Measurements from ENCODE around the gene JADE3. TPM values are rescaled to one million over a fixed set of nuclear protein-coding genes. Genes with fewer than 3 reads are reported as not detected.

JADE3 gene
- total and polyA plus RNA-seq, 12 donors, result 1.6 to 8.7 (median 6.0) TPM

DNA sequence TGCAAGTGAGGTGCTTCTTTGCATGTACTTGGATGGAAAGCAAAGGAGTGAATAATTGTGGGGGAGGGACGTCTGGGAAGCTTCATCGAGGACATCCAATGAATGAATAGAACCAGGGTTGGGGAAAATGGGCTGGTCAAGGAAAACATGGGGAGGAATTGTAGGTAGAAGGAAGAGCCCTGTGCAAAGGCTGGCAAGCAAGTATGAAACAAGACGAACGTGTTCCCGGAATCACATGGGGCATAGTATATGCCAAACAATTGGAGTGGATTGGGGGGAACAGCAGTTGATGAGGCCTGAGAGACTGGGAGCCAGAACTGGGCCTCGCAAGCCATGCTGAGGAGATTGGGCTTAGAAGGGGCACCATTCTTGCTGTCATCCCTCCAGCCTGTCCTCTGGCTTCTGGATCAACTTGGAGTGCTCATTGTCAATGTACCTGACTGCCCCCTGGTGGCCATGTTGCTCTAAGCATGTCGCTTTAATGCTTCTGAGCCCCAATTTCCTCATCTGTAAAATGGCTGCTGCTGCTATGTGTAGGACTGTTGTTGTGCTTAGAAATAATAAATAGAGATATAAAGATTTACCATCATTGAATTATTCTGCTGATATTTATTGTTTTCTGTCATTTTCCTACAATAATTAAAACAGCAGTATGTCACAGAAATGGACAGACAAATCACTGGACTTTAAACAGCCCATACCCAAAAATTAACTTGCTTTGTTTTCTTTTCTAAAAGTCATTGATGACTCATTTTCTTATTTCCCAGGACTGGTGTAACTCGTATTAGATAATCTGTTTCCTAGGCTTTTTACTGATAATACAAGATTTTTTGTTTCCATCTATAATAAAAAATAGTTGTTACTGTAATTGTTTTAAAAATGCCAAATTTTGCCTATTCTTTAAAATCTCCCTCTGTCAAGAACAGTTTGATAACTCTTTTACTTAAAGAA is 66.4 kb downstream of the JADE3 start:
- intact Hi-C loops (cut with DNase I), result loop anchor here in 9 of 10 donors (2.0 to 10.0 kb wide), 6 partner anchors 64 to 76 kb away; partner anchors contain the start of gene JADE3 (in 4 of the 9)
- Histone ChIP-seq H3K4me1 (peaks cover 0 to 5% (median 0%) of the 10 kb centered on the region in 9 donors), H3K27me3 (peaks cover 0 to 26% (median 0%) of the 10 kb centered on the region in 7 donors), H3K9me3 (peaks cover 0 to 7% (median 0%) of the 10 kb centered on the region in 11 donors), H3K27ac (peak overlapping the region in 1 of 10 donors; percentile 23), H3K36me3 (no peaks in the 10 kb centered on the region), H3K4me3 (no peak overlapping the region)
- TF ChIP-seq, protein P1, sequence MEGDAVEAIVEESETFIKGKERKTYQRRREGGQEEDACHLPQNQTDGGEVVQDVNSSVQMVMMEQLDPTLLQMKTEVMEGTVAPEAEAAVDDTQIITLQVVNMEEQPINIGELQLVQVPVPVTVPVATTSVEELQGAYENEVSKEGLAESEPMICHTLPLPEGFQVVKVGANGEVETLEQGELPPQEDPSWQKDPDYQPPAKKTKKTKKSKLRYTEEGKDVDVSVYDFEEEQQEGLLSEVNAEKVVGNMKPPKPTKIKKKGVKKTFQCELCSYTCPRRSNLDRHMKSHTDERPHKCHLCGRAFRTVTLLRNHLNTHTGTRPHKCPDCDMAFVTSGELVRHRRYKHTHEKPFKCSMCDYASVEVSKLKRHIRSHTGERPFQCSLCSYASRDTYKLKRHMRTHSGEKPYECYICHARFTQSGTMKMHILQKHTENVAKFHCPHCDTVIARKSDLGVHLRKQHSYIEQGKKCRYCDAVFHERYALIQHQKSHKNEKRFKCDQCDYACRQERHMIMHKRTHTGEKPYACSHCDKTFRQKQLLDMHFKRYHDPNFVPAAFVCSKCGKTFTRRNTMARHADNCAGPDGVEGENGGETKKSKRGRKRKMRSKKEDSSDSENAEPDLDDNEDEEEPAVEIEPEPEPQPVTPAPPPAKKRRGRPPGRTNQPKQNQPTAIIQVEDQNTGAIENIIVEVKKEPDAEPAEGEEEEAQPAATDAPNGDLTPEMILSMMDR (IDR thresholded peaks at IDR 0.05), result peak; percentile 15 to 70 (median 60)
- peak; percentile 48 to 62 for DNase-seq
- WGBS, 2 donors, result 76 to 77% methylated on average over 7 to 8 of the region's 8 CpGs
- peak in 5 of 8 donors; percentile 30 to 67 (median 57) for ATAC-seq

DNA sequence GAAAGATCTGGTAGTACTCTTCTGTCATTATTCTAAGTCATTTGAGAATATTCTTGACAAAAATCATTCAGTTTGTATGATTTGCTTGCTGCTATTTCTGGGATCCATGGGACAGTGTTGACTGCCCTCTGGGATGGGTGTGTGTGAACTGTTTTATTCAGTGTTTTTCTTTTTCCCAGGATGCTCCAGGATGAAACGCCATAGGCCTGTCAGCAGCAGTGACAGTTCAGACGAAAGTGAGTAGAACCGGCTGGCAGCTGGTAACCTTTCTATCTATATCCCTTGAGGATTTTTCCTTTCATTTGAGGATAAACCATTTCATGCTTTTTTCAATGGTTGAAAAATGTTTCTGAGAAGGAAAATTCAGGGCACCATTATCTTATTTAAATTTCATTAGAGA is 72.5 kb downstream of the JADE3 start:
- Histone ChIP-seq H3K4me3 (no peak overlapping the region), H3K27ac (no peak overlapping the region), H3K36me3 (peaks cover 0 to 30% (median 0%) of the 10 kb centered on the region in 9 donors), H3K4me1 (peaks cover 0 to 7% (median 0%) of the 10 kb centered on the region in 9 donors), H3K27me3 (peaks cover 0 to 46% (median 0%) of the 10 kb centered on the region in 7 donors), H3K9me3 (peaks cover 0 to 13% (median 0%) of the 10 kb centered on the region in 11 donors)
- peak in 1 of 8 donors; percentile 61 for ATAC-seq
- WGBS, 2 donors, result 51 to 62% methylated on average over 3 of the region's 3 CpGs
- peak in 1 of 2 donors; percentile 9 for DNase-seq
- intact Hi-C loops (cut with DNase I), result no loop called here
- TF ChIP-seq, protein P1 (IDR thresholded peaks at IDR 0.05), result no peak

DNA sequence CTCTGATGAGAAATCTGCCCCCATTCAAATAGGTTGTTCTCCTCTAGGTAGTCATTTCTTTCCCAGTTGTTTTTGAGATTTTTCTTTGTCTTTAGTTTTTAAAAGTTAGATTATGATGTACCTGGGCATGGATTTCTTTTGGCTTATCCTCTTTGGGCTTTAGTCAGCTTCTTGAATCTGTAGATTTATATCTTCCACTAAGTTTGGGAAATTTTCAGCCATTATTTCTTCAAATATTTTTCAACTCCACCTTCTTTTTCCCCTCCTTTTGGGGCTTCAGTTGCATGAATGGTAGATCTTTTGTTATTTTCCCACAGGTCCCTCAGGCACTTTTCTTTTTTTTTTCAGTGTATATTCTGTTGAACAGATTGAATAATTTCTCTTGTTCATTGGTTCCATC is 77.3 kb downstream of the JADE3 start:
- Histone ChIP-seq H3K4me1 (peaks cover 0 to 5% (median 0%) of the 10 kb centered on the region in 9 donors), H3K4me3 (peak overlapping the region in 1 of 10 donors; percentile 3), H3K9me3 (peaks cover 0 to 14% (median 0%) of the 10 kb centered on the region in 11 donors), H3K36me3 (peaks cover 0 to 30% (median 0%) of the 10 kb centered on the region in 9 donors), H3K27ac (no peak overlapping the region), H3K27me3 (peaks cover 0 to 24% (median 0%) of the 10 kb centered on the region in 7 donors)
- TF ChIP-seq, protein P1 (IDR thresholded peaks at IDR 0.05), result no peak
- DNase-seq, result no peak
- intact Hi-C loops (cut with DNase I), result no loop called here
- no peak for ATAC-seq

GRCh38 chrX:46991664-46992063 is 79.4 kb downstream of the JADE3 start:
- no peak overlapping the region for H3K4me3 ChIP-seq
- no peak for DNase-seq
- H3K4me1 ChIP-seq, result no peaks in the 10 kb centered on the region
- WGBS, 2 donors, result 43 to 61% methylated on average over 2 of the region's 2 CpGs
- TF ChIP-seq, protein P1 (IDR thresholded peaks at IDR 0.05), result no peak
- H3K9me3 ChIP-seq, result peaks cover 0 to 14% (median 0%) of the 10 kb centered on the region in 11 donors
- peaks cover 0 to 18% (median 0%) of the 10 kb centered on the region in 9 donors for H3K36me3 ChIP-seq
- no peak for ATAC-seq
- H3K27me3 ChIP-seq, result peaks cover 0 to 21% (median 0%) of the 10 kb centered on the region in 7 donors
- no peak overlapping the region for H3K27ac ChIP-seq
- intact Hi-C loops (cut with DNase I), result no loop called here
